ENCODE measurements around the gene SPIRE1. TPM values are rescaled to one million over a fixed set of nuclear protein-coding genes. Genes with fewer than 3 reads are reported as not detected.
A peak's percentile ranks its signal among the peaks of the same experiment; 100 is the strongest.
"Not testable (repeated sequence)": the region's sequence is repeated elsewhere in the genome, so short reads cannot be mapped to it uniquely, and the experiment has no call there.

SPIRE1 gene
- total RNA-seq, 1 donor from 2014 or later: 43.7 TPM

GRCh38 chr18:12416098-12416729 lies 241.7 kb downstream of the SPIRE1 start:
- intact Hi-C loops (cut with DNase I): no loop called here
- DNase-seq (ENCODE audit: missing footprints) (no peak), ATAC-seq (no peak)

DNA sequence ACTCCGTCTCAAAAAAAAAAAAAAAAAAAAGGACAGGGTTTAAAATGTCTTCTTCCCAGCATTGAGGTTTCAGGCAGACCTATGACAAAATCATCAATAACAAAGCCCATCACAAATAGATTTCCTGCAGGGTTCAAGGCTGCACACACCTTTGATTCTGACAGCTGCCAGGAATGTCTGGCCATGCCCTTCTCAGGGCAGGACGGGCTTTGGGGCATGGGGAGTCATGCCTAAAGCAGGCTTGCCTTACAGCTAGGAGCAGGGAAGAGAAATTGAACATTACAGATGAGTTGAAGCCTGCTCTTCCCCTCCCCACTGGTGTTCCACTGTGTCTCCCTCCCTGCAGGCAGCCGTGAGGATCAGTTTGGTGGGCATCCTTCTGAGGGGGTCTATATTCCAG lies 246.5 kb downstream of the SPIRE1 start:
- intact Hi-C loops (cut with DNase I): no loop called here
- DNase-seq (ENCODE audit: missing footprints): no peak
- ATAC-seq: no peak

- intact Hi-C loops (cut with DNase I); DNase-seq (ENCODE audit: missing footprints); ATAC-seq: not testable (repeated sequence)
Observed at GRCh38 chr18:12410747-12411146, 247.2 kb downstream of the SPIRE1 start.

GRCh38 chr18:12410081-12410481 lies 247.8 kb downstream of the SPIRE1 start:
- no peak for ATAC-seq
- intact Hi-C loops (cut with DNase I): no loop called here
- DNase-seq (ENCODE audit: missing footprints): no peak

GRCh38 chr18:12409469-12409868 lies 248.4 kb downstream of the SPIRE1 start:
- ATAC-seq: no peak
- intact Hi-C loops (cut with DNase I): loop anchor here (5.0 to 10.0 kb wide), 2 partner anchors 125 to 248 kb away; partner anchors contain the start of gene SPIRE1
- no peak for DNase-seq (ENCODE audit: missing footprints)

- peak; percentile 24 for ATAC-seq
- intact Hi-C loops (cut with DNase I): loop anchor here (5.0 to 10.0 kb wide), 2 partner anchors 126 to 249 kb away; partner anchors contain the start of gene SPIRE1
- no peak for DNase-seq (ENCODE audit: missing footprints)
Observed at GRCh38 chr18:12408247-12408869, 249.5 kb downstream of the SPIRE1 start.

DNA sequence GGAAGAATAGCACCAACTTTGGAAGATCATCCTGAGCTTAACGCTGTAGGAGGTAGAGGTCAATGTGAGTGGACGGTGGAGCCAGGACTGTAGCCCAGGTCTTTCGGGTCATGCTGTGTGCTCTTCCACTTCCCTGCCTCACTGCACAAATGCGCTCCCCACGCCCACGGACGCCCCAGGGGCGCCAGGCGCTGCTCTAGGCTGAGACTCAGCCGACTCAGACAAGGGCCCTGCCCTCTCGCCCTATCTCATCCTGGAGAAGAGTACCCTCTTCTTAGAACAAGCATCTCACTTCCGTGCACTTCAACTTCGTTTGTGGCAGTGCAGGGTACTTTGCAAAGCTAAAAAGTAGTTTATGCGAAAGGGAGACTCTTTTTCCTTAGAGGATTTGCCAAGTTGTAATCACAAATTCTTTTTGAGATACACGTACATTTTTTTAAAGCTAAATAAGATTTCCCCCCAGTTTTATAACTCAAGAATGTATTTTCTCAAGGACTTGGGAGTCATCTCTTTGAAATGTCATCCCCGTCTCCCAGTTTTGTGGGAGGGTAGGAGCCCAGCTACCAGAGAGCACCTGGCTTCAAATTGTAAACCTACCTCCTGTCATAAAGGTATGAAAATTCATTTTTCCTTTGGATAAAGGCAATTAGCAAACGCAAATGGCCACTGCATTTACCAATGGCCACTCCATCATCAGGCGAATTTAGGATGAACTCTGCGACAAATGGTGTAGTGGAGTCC lies 251.4 kb downstream of the SPIRE1 start:
- intact Hi-C loops (cut with DNase I): loop anchor here (1.0 to 10.0 kb wide), 3 partner anchors 29 to 251 kb away; partner anchors contain the start of genes AFG3L2 and SPIRE1
- ATAC-seq (no peak), DNase-seq (ENCODE audit: missing footprints) (no peak)

- ATAC-seq (no peak), DNase-seq (ENCODE audit: missing footprints) (no peak)
- intact Hi-C loops (cut with DNase I): loop anchor here (5.0 to 10.0 kb wide), 2 partner anchors 130 to 252 kb away; partner anchors contain the start of gene SPIRE1
Observed at GRCh38 chr18:12405066-12405465, 252.8 kb downstream of the SPIRE1 start.

DNA sequence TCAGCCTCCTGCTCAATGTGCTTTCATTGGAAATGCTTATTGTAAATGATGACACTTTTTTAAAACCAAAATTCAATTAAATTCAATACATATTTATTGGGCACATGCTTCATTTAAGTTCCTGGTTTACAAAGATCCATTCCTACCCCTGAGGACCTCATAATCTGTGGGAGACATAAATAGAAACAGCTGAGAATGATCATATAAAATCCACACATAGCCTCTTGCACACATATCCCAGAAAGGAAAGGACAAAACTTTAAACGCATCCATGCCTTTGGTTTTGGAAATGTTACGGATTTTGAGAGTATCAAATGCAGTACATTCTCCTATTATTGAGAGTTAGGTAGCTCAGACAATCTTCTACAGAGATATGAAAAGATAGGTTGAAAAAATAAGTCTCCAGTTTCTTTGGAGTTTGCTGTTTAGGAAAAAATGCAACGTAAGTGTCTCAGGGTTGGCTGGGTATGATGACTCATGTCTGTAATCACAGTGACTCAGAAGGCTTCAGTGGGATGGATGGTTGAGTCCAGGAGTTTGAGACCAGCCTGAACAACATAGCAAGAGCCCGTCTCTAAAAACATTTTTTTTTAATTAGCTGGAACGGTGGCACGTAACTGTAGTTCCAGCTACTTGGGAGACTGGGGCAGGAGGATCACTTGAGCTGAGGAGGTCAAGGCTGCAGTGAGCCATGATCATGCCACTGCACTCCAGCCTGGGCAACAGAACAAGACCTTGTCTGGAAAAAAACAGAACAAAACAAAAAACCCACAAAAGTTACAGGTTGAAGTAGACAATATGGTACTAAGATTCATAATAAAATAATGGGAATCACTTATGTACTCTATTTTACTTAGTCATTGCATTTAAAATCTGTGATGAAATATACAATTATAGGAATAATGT lies 254.1 kb downstream of the SPIRE1 start:
- intact Hi-C loops (cut with DNase I): loop anchor here (10.0 kb wide), 1 partner anchor 131 kb away; no protein-coding TSS in a partner anchor
- DNase-seq (ENCODE audit: missing footprints) (no peak), ATAC-seq (no peak)

- DNase-seq (ENCODE audit: missing footprints) (no peak), ATAC-seq (no peak)
- intact Hi-C loops (cut with DNase I): loop anchor here (10.0 kb wide), 1 partner anchor 133 kb away; no protein-coding TSS in a partner anchor
Observed at GRCh38 chr18:12401881-12402280, 256.0 kb downstream of the SPIRE1 start.

DNA sequence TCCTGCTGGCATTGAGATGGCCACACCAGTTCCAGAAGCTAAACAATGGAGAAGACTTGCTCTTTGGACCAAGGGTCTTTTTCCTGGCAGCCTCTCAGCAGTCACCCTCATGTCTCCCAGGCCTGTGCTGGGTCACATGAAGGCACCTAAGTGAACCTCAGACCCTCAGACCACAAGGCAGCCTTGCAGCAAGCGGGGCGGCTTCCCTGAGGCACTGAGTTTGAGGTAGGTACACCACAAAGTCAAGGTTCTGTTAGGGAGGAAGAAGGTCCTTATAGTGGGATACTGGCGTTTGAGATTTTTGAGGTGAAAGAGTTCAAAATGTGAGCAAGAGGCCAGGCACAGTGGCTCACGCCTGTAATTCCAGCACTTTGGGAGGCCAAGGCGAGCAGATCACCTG lies 258.7 kb downstream of the SPIRE1 start:
- ATAC-seq (no peak), DNase-seq (ENCODE audit: missing footprints) (no peak)
- intact Hi-C loops (cut with DNase I): loop anchor here (10.0 kb wide), 1 partner anchor 536 kb away; no protein-coding TSS in a partner anchor

DNA sequence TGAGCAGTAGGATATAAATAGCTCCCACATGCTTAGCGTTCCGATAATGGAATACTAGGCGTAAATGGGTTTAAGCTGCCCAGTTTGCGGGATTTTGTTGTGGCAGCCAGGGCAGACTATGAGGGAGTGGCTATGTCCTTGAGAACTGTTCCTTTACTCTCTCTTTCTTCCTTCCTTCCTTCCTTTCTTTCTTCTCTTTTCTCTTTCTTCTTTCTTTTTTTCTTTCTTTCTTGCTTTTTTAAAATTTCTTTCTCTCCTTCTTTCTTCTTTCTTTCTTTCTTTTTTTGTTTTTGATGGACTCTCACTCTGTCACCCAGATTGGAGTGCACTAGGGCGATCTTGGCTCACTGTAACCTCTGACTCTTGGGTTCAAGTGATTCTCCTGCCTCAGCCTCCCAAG lies 259.3 kb downstream of the SPIRE1 start:
- no peak for DNase-seq (ENCODE audit: missing footprints)
- ATAC-seq: no peak
- intact Hi-C loops (cut with DNase I): loop anchor here (10.0 kb wide), 1 partner anchor 536 kb away; no protein-coding TSS in a partner anchor

GRCh38 chr18:12397793-12398192 lies 260.1 kb downstream of the SPIRE1 start:
- ATAC-seq (no peak), DNase-seq (ENCODE audit: missing footprints) (no peak)
- intact Hi-C loops (cut with DNase I): loop anchor here (10.0 kb wide), 1 partner anchor 537 kb away; no protein-coding TSS in a partner anchor

DNA sequence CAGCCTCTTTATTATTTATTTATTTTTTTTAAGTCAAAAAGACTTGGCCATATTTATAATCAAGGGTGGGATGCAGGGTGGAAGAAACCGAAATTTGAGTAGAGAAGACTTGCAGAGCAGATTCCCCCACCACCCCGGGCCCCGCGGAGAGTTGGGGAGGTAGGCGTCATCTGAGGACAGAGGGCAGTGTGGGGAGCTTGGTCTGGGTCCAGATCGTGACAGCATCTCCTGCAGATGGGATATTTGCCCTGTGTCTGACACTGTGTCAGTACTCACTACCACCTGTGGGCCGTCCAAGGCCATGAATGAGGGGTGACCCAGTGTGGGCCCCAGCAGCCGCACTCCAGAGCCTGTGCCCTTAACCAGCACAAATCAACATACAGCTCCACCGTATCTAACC lies 260.7 kb downstream of the SPIRE1 start:
- no peak for ATAC-seq
- intact Hi-C loops (cut with DNase I): loop anchor here (10.0 kb wide), 1 partner anchor 538 kb away; no protein-coding TSS in a partner anchor
- no peak for DNase-seq (ENCODE audit: missing footprints)
